ENCODE measurements around the gene GPR153. TPM values are rescaled to one million over a fixed set of nuclear protein-coding genes. Genes with fewer than 3 reads are reported as not detected.

The GPR153 gene
- total and polyA plus RNA-seq, 5 donors from 2014 or later: 0.15 TPM; not detected in 4

GRCh38 chr1:6302568-6302967, 41.7 kb upstream of the GPR153 start:
- Mint-ChIP-seq H3K27ac (no peak overlapping the region), H3K27me3 (no peaks in the 10 kb centered on the region), H3K9me3 (no peaks in the 10 kb centered on the region), H3K4me1 (no peaks in the 10 kb centered on the region), H3K36me3 (peaks cover 14% of the 10 kb centered on the region), H3K4me3 (no peak overlapping the region)
- DNase-seq (no peak), ATAC-seq (ENCODE audit: low read depth in 2 of 2) (no peak)
- Histone ChIP-seq H3K9me3 (ENCODE audit: control insufficient read depth in 2 of 2, low read length in 2 of 2) (no peaks in the 10 kb centered on the region), H3K4me3 (ENCODE audit: low read depth, low read length) (no peak overlapping the region), H3K4me1 (ENCODE audit: control insufficient read depth, insufficient read depth, low read length, poor library complexity, severe bottlenecking) (no peaks in the 10 kb centered on the region), H3K36me3 (ENCODE audit: control insufficient read depth, insufficient read depth, low read length) (no peaks in the 10 kb centered on the region), H3K27ac (ENCODE audit: insufficient read depth, low read length, poor library complexity, severe bottlenecking) (no peak overlapping the region), H3K27me3 (ENCODE audit: control insufficient read depth, insufficient read depth, low read length) (no peaks in the 10 kb centered on the region)

- H3K9me3 Mint-ChIP-seq: no peaks in the 10 kb centered on the region
- peaks cover 10% of the 10 kb centered on the region for H3K36me3 Mint-ChIP-seq
- no peak for ATAC-seq (ENCODE audit: low read depth in 2 of 2)
Measured at GRCh38 chr1:6301526-6301925, 40.6 kb upstream of the GPR153 start.

GRCh38 chr1:6300342-6301048, 39.6 kb upstream of the GPR153 start:
- Histone ChIP-seq H3K4me1 (ENCODE audit: control insufficient read depth, insufficient read depth, low read length, poor library complexity, severe bottlenecking) (no peaks in the 10 kb centered on the region), H3K27me3 (ENCODE audit: control insufficient read depth, insufficient read depth, low read length) (no peaks in the 10 kb centered on the region), H3K36me3 (ENCODE audit: control insufficient read depth, insufficient read depth, low read length) (no peaks in the 10 kb centered on the region), H3K27ac (ENCODE audit: insufficient read depth, low read length, poor library complexity, severe bottlenecking) (no peak overlapping the region), H3K9me3 (ENCODE audit: control insufficient read depth in 2 of 2, low read length in 2 of 2) (no peaks in the 10 kb centered on the region), H3K4me3 (ENCODE audit: low read depth, low read length) (no peak overlapping the region)
- Mint-ChIP-seq H3K4me1 (no peaks in the 10 kb centered on the region), H3K27me3 (no peaks in the 10 kb centered on the region), H3K4me3 (peak overlapping the region in 1 of 4 donors; percentile 23), H3K9me3 (no peaks in the 10 kb centered on the region), H3K36me3 (peaks cover 7% of the 10 kb centered on the region), H3K27ac (no peak overlapping the region)
- ATAC-seq (ENCODE audit: low read depth in 2 of 2) (no peak), DNase-seq (no peak)

More at GRCh38 chr1:6301526-6301925, 40.6 kb upstream of the GPR153 start:
- Histone ChIP-seq H3K4me1 (ENCODE audit: control insufficient read depth, insufficient read depth, low read length, poor library complexity, severe bottlenecking) (no peaks in the 10 kb centered on the region), H3K27ac (ENCODE audit: insufficient read depth, low read length, poor library complexity, severe bottlenecking) (no peak overlapping the region), H3K9me3 (ENCODE audit: control insufficient read depth in 2 of 2, low read length in 2 of 2) (no peaks in the 10 kb centered on the region), H3K27me3 (ENCODE audit: control insufficient read depth, insufficient read depth, low read length) (no peaks in the 10 kb centered on the region), H3K4me3 (ENCODE audit: low read depth, low read length) (no peak overlapping the region), H3K36me3 (ENCODE audit: control insufficient read depth, insufficient read depth, low read length) (no peaks in the 10 kb centered on the region)
- no peak overlapping the region for H3K4me3 Mint-ChIP-seq
- H3K27me3 Mint-ChIP-seq: no peaks in the 10 kb centered on the region
- no peak overlapping the region for H3K27ac Mint-ChIP-seq
- no peaks in the 10 kb centered on the region for H3K4me1 Mint-ChIP-seq
- DNase-seq: no peak

GRCh38 chr1:6299557-6300165, 38.8 kb upstream of the GPR153 start:
- no peaks in the 10 kb centered on the region for H3K36me3 ChIP-seq (ENCODE audit: control insufficient read depth, insufficient read depth, low read length)

GRCh38 chr1:6298940-6299465, 38.1 kb upstream of the GPR153 start:
- no peak overlapping the region for H3K4me3 Mint-ChIP-seq
- DNase-seq: no peak
- no peaks in the 10 kb centered on the region for H3K9me3 ChIP-seq (ENCODE audit: control insufficient read depth in 2 of 2, low read length in 2 of 2)
- no peak for ATAC-seq (ENCODE audit: low read depth in 2 of 2)
- H3K27ac ChIP-seq (ENCODE audit: insufficient read depth, low read length, poor library complexity, severe bottlenecking): no peak overlapping the region
- H3K27me3 ChIP-seq (ENCODE audit: control insufficient read depth, insufficient read depth, low read length): no peaks in the 10 kb centered on the region
- no peaks in the 10 kb centered on the region for H3K9me3 Mint-ChIP-seq
- H3K4me1 ChIP-seq (ENCODE audit: control insufficient read depth, insufficient read depth, low read length, poor library complexity, severe bottlenecking): no peaks in the 10 kb centered on the region
- H3K4me1 Mint-ChIP-seq: no peaks in the 10 kb centered on the region
- no peak overlapping the region for H3K27ac Mint-ChIP-seq
- no peak overlapping the region for H3K4me3 ChIP-seq (ENCODE audit: low read depth, low read length)
- peaks cover under 1% of the 10 kb centered on the region for H3K36me3 ChIP-seq (ENCODE audit: control insufficient read depth, insufficient read depth, low read length)
- peaks cover 11% of the 10 kb centered on the region for H3K36me3 Mint-ChIP-seq
- no peaks in the 10 kb centered on the region for H3K27me3 Mint-ChIP-seq

More at GRCh38 chr1:6299557-6300165, 38.8 kb upstream of the GPR153 start:
- H3K36me3 Mint-ChIP-seq: peaks cover 10% of the 10 kb centered on the region
- H3K27ac Mint-ChIP-seq: peak overlapping the region in 1 of 3 donors; percentile 71
- no peaks in the 10 kb centered on the region for H3K4me1 Mint-ChIP-seq
- H3K9me3 Mint-ChIP-seq: no peaks in the 10 kb centered on the region
- no peaks in the 10 kb centered on the region for H3K9me3 ChIP-seq (ENCODE audit: control insufficient read depth in 2 of 2, low read length in 2 of 2)
- no peak overlapping the region for H3K4me3 Mint-ChIP-seq
- no peak for DNase-seq
- no peaks in the 10 kb centered on the region for H3K27me3 Mint-ChIP-seq
- H3K4me1 ChIP-seq (ENCODE audit: control insufficient read depth, insufficient read depth, low read length, poor library complexity, severe bottlenecking): no peaks in the 10 kb centered on the region
- no peak overlapping the region for H3K27ac ChIP-seq (ENCODE audit: insufficient read depth, low read length, poor library complexity, severe bottlenecking)
- no peak for ATAC-seq (ENCODE audit: low read depth in 2 of 2)
- H3K4me3 ChIP-seq (ENCODE audit: low read depth, low read length): no peak overlapping the region
- H3K27me3 ChIP-seq (ENCODE audit: control insufficient read depth, insufficient read depth, low read length): no peaks in the 10 kb centered on the region

GRCh38 chr1:6298530-6298929, 37.6 kb upstream of the GPR153 start:
- H3K27me3 ChIP-seq (ENCODE audit: control insufficient read depth, insufficient read depth, low read length): no peaks in the 10 kb centered on the region
- no peaks in the 10 kb centered on the region for H3K27me3 Mint-ChIP-seq
- no peak overlapping the region for H3K4me3 ChIP-seq (ENCODE audit: low read depth, low read length)
- H3K4me1 ChIP-seq (ENCODE audit: control insufficient read depth, insufficient read depth, low read length, poor library complexity, severe bottlenecking): no peaks in the 10 kb centered on the region
- H3K9me3 Mint-ChIP-seq: no peaks in the 10 kb centered on the region
- no peak for ATAC-seq (ENCODE audit: low read depth in 2 of 2)
- H3K4me3 Mint-ChIP-seq: no peak overlapping the region
- no peak for DNase-seq
- H3K27ac Mint-ChIP-seq: no peak overlapping the region
- peaks cover 13% of the 10 kb centered on the region for H3K36me3 Mint-ChIP-seq
- H3K36me3 ChIP-seq (ENCODE audit: control insufficient read depth, insufficient read depth, low read length): peaks cover 3% of the 10 kb centered on the region
- no peaks in the 10 kb centered on the region for H3K9me3 ChIP-seq (ENCODE audit: control insufficient read depth in 2 of 2, low read length in 2 of 2)
- no peak overlapping the region for H3K27ac ChIP-seq (ENCODE audit: insufficient read depth, low read length, poor library complexity, severe bottlenecking)
- H3K4me1 Mint-ChIP-seq: no peaks in the 10 kb centered on the region

- no peak overlapping the region for H3K4me3 ChIP-seq (ENCODE audit: low read depth, low read length)
- no peaks in the 10 kb centered on the region for H3K4me1 Mint-ChIP-seq
- no peaks in the 10 kb centered on the region for H3K27me3 ChIP-seq (ENCODE audit: control insufficient read depth, insufficient read depth, low read length)
- no peaks in the 10 kb centered on the region for H3K9me3 Mint-ChIP-seq
- no peaks in the 10 kb centered on the region for H3K27me3 Mint-ChIP-seq
- H3K27ac ChIP-seq (ENCODE audit: insufficient read depth, low read length, poor library complexity, severe bottlenecking): no peak overlapping the region
- no peak overlapping the region for H3K4me3 Mint-ChIP-seq
- H3K27ac Mint-ChIP-seq: no peak overlapping the region
- peaks cover 14% of the 10 kb centered on the region for H3K36me3 Mint-ChIP-seq
- H3K4me1 ChIP-seq (ENCODE audit: control insufficient read depth, insufficient read depth, low read length, poor library complexity, severe bottlenecking): no peaks in the 10 kb centered on the region
- H3K9me3 ChIP-seq (ENCODE audit: control insufficient read depth in 2 of 2, low read length in 2 of 2): no peaks in the 10 kb centered on the region
- peaks cover 3% of the 10 kb centered on the region for H3K36me3 ChIP-seq (ENCODE audit: control insufficient read depth, insufficient read depth, low read length)
- DNase-seq: no peak
- no peak for ATAC-seq (ENCODE audit: low read depth in 2 of 2)
Measured at GRCh38 chr1:6295910-6296309, 35.0 kb upstream of the GPR153 start.

Measured in CD4-positive, CD25-positive, alpha-beta regulatory T cell (primary cell).